NCI-H1694 treated with DMSO at 0.1 percent for 48 hours (cell line): ENCODE results near the gene KRTAP1-1.
"Not testable (repeated sequence)": the region's sequence is repeated elsewhere in the genome, so short reads cannot be mapped to it uniquely, and the experiment has no call there.

Experiments used
- DNase-seq: peaks from one replicate; lab custom pipeline; 2025; lab: John Stamatoyannopoulos, UW

Gene KRTAP1-1

GRCh38 chr17:41055130-41055529 is 13.9 kb upstream of the KRTAP1-1 start, which contains the start of gene KRTAP2-2:
Gene KRTAP2-2 (minus strand): TSS chr17:41055230. CDS start chr17:41055211, 19 bp downstream.
- not testable (repeated sequence) for DNase-seq

DNA sequence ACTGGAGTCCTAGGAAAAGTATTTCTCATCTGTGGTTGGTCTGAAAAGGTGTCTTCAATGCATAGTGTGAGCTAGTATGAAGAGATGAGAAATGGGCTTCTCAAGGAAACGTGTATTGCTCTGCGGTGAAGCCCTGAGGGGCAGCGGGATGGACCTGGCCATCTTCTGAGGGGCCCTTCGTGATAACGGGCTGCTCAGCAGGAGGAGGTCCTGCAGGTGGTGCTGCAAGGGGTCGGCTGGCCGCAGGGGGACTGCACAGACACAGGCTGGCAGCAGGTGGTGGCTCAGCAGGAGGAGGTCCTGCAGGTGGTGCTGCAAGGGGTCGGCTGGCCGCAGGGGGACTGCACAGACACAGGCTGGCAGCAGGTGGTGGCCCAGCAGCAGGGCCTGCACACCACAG is 13.3 kb upstream of the KRTAP1-1 start:
- DNase-seq, result not testable (repeated sequence)

DNA sequence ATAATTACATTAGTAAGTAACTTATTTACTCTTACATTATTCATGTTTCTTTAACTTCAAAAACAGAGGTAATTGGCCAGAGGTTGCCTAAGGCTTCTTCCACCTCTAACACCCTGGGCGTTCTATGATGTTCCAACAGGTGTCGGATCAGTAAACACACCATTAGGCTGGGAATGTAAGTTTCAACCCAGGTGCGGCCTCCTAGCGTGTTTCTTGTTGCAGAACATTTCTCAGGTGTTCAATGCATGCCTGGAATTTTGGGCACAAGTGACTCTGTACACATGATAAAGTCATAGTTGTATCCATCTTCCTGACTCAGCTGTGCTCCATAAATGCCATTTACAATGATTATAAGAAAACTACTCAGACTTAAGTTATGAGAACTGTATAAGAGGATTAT is 12.8 kb upstream of the KRTAP1-1 start:
- DNase-seq, result no peak

DNA sequence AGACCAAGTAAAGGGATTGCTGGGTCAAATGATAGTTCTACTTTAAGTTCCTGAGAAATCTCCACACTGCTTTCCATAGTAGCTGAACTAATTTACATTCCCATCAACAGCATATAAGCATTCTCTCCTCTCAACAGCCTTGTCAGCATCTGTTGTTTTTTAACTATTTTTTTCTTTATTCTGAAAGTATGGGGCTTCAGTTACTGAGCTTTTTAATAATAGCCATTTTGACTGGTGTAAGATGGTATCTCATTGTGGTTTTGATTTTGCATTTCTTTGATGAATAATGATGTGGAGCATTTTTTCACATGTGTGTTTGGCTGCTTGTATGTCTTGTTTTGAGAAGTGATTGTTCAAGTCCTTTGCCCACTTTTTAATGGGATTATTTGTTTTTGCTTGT is 11.3 kb upstream of the KRTAP1-1 start:
- no peak for DNase-seq

DNA sequence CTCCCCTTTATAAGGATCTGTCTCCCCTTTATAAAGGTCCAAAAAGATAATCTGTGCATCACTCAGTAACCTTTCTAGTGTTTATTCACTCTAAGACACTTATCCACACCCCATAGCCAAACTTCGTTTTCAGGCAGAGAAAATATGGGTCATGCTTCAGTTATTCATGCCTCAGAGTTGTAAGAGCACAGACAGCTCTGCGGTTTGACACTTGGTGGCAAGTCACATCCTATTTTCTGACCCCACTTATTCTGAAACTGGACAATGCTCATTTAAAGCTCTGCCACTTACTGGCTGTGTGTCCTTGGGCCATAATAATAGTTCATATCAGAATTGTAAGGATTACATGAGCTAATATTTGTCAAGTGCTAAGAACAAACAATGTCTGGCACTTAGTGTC is 7.9 kb upstream of the KRTAP1-1 start:
- DNase-seq, result no peak

DNA sequence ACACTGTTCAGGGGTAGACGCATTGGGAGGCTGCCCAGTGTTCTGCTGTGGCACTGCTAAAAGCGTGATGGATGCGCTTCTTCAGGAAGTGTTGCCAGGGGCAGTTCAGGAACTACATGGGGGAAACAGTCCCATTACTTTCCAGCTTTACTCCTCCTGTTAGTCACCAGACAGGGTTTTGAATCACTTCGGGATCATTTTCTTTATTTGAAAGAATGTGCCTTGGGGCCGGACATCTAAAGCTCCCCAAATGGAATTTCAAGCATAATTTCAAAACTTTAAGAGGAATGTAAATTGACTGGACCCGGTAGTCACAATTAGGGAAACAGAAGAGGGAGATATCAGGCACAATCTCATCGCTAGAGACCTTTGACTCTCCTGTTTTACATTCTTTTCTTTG is 7.2 kb upstream of the KRTAP1-1 start:
- no peak for DNase-seq

DNA sequence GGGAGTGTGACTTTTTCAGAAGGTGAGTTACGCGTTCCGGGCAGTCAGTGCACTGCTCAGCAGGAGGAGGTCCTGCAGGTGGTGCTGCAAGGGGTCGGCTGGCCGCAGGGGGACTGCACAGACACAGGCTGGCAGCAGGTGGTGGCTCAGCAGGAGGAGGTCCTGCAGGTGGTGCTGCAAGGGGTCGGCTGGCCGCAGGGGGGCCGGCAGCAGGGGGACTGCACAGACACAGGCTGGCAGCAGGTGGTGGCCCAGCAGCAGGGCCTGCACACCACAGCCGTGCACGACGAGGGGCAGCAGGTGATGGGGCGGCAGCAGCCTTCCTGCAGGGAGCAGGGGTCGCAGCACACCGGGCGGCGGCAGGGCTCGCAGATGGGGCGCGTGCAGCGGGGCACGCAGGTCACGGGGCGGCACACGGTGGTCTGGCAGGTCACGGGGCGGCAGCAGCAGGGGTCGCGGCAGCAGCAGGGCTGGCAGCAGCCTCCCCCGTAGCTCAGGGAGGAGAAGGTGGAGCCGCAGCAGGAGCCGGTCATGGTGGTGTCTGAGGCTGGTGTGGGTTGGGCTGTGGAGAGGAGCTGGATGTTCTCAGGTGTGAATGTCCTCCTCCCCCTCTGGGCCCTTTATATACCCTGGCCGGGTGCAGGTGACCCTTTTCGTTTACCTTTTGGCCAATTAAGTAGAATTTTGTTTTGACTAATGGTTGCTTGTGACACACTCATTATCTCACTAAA is 5.7 kb upstream of the KRTAP1-1 start, which contains the start of gene KRTAP2-1:
KRTAP2-1 (minus strand) TSS at position 582 of the 731 bp plus-strand sequence; CDS start at position 533, 49 bp downstream.
- not testable (repeated sequence) for DNase-seq

DNA sequence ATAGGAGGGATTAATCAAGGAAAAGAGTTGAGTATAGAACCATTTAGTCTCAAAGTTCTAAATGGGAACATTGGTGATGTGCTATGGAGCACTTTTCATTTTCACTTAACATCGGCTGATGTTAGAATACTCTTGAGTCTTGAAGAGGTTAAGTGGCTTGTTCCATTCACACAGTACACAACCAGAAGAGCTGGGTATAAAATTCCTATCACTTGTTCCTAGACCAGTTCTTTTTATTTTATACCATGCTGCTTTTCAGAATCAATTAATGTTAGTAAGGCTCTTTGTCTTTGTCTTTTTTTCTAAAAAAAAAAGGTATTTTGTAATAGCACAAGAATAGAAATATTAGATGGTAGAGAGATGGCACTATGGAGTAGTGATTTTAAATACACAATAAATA is 1.7 kb upstream of the KRTAP1-1 start:
- DNase-seq, result no peak

DNA sequence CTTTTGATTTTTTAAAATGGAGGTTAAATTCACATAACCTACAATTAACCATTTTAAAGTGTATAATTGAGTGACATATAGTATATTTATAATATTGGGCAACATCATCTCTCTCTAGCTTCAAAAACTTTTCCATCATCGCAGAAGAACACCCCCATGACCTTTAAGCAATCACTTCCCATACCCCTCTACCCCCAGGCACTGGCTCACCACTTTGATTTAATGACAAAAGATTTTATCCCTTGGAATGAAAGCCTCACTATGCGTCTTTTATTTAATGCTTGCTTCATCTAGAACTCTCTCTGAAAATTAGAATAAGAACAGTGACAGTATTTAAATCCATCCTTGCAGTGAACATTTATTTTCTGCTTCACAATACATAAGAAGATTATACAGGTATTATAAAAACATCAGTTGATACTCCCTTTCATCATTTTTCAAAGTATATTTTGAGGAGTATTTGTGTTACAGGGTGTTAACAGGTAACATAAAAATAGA is 3.3 kb downstream of the KRTAP1-1 start:
- DNase-seq, result no peak

DNA sequence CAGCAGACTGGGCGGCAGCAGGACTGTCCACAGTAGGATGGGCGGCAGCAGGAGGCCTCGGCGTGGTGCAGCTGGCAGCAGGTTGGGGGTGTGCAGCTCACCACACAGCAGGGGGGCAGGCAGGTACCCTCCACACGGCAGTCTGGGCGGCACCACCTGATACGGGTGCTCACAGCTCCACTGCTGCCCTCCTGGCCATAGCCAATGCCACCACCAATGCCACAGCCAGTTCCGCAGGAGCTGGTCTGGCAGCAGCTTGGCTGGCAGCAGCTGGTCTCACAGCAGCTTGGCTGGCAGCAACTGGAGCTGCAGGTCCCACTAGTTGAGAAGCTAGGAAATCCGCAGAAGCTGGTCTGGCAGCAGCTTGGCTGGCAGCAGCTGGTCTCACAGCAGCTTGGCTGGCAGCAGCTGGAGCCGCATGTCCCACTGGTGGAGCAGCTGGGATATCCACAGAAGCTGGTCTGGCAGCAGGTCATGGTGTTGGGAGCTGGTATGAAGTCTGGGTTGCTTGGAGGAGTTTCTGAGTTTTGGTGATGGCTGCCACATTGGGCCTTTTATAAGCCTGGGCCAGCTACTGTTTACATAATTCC is 6.8 kb downstream of the KRTAP1-1 start, which contains the start of gene KRTAP1-3:
KRTAP1-3 (minus strand) TSS at position 529 of the 590 bp plus-strand sequence; CDS start at position 476, 53 bp downstream.
- not testable (repeated sequence) for DNase-seq

GRCh38 chr17:41029633-41030245 is 11.5 kb downstream of the KRTAP1-1 start, which contains the start of gene KRTAP1-4:
Gene KRTAP1-4 (minus strand): TSS chr17:41030195. CDS start chr17:41030078, 117 bp downstream.
- DNase-seq, result no peak

DNA sequence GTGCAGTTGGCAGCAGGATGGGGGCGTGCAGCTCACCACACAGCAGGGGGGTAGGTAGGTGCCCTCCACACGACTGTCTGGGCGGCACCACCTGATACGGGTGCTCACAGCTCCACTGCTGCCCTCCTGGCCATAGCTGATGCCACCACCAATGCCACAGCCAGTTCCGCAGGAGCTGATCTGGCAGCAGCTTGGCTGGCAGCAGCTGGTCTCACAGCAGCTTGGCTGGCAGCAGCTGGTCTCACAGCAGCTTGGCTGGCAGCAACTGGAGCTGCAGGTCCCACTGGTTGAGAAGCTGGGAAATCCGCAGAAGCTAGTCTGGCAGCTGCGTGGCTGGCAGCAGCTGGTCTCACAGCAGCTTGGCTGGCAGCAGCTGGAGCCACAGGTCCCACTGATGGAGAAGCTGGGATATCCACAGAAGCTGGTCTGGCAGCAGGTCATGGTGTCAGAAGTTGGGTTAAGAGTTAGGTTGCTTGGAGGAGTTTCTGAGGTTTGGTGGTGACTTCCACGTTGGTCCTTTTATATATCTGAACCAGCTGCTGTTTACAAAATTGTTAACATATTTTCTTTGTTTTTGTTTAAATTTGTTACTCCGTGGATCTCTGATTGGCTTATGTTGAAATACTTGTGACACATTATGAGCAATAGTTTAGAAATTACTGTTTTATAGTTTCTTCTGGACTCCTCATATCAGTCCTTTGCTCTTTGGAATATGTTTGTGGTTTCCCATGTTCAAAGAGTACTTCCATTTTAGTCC is 14.4 kb downstream of the KRTAP1-1 start, which contains the start of gene KRTAP1-5:
KRTAP1-5 (minus strand) TSS at position 494 of the 757 bp plus-strand sequence; CDS start at position 441, 53 bp downstream.
- no peak for DNase-seq

GRCh38 chr17:41024697-41025096 is 16.6 kb downstream of the KRTAP1-1 start:
- DNase-seq, result no peak

- no peak for DNase-seq
Observed at GRCh38 chr17:41020336-41020735, 20.9 kb downstream of the KRTAP1-1 start.

DNA sequence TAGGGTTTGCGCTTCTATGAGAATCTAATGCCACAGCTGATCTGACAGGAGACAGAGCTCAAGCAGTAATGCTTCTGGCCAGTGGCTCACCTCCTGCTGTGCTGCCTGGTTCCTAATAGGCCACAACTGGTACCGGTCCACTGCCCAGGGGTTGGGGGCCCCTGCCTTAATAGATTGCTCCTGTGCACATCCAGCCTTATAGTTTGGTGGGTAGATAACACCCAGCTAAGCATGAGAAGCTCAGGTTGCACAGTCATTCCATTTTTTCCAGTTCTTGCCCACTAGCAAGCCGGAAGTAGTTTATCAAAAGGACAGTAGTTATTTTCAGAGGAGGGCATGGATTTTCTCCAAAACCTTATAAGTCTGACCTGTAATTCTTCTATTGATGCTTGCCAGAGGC is 21.8 kb downstream of the KRTAP1-1 start:
- no peak for DNase-seq

GRCh38 chr17:41018541-41018940 is 22.7 kb downstream of the KRTAP1-1 start:
- DNase-seq, result no peak

DNA sequence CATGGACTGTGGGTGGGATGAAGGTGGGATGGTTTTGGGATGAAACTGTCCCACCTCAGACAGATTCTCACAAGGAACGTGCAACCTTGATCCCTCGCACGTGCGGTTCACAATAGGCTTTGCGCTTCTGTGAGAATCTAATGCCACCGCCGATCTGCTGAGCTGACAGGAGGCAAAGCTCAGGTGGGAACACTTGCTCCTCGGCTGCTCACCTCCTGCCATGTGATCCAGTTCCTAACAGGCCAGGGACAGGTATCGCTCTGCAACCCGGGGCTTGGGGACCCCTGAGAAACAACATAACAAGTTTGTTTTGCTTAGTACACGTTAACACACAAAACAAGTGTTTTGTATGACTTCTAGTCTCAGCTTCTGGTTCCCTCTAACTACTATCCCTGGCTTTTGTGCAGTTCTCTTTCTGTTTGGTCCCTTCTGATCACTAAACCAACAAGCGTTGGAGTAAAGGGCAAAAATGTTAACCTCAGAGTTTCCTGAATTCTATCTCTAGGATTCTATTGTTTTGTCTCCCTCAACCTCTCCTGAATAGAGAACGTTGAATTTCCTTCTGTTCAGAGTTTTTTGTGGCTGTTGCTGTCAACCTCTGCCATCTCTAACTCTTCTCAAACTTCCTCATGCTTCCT is 24.6 kb downstream of the KRTAP1-1 start:
- no peak for DNase-seq

DNA sequence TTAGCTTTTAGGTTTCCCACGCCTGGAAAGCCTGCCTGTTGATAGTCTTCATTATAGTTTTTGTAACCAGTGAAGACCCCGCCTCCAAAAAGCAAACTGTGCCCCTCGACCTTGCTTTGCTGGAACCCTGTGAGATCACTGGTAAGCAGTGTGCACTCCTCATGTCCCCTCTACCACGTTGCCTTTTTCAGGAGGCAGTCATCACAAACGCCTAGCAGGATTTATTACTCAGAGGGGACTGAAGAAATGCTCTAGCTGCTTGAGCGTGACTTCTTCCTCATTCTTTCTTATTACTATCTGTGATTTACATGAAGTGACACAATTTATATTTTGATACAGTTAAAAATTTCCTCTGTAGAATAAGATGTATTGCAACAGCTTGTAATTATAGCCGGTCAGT is 25.8 kb downstream of the KRTAP1-1 start:
- DNase-seq, result no peak

DNA sequence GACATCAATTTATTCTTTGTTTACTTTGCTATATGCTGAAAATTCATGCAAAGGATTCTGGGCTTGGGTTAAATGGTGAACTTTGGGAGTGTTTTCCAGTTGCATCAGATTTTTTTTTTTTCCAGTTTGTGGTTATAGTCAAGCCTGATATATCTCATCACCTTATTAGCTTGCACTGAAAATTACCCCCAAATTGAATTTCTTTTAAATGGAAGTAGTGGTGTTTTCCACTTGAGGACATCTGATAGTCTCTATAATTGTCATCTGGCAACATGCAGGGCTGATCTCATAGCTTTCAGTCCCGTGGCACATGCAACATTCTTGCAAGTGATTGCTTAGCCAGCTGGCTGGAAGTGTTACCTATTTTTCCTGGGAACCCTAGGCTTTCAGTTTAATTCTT is 27.6 kb downstream of the KRTAP1-1 start:
- no peak for DNase-seq

DNA sequence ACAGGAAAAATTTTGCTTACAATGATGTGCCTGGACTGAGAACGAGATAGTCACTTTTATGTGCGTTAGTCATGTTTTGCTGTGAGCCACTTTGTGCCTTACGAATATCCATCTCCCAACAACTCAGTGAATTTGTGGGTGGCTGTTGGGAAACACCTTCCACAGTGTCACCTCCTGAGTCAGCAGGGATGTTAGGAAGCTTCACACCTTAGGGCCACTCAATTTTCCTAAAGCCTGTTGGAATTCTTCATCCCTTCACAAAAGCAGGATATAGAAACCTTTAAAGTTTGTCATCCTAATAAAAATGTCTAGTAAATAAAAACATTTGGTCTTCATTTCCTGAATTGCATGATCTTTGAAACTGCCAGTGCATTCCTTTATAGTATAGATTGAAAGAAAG is 28.1 kb downstream of the KRTAP1-1 start:
- DNase-seq, result no peak
